Panc1 (cell line): ENCODE data around the gene RPS6KA1.

Experiments used
- POLR2AphosphoS5 ChIP-seq: IDR thresholded peaks from 2 replicates; pipeline ENCODE4 v1.6.1; 2012; ENCODE audit warnings: mild to moderate bottlenecking, low read depth, low read length, moderate library complexity
- SIN3A ChIP-seq: IDR thresholded peaks from 2 replicates; pipeline ENCODE4 v1.6.1; 2012; ENCODE audit warnings: low read depth, mild to moderate bottlenecking, low read length, moderate library complexity, borderline replicate concordance; ENCODE audit not compliant: insufficient read depth
- TF ChIP-seq, protein P1 (sequence below): fragments of 450-650 bp; IDR thresholded peaks from 2 replicates; pipeline ENCODE4 v1.5.1; 2017; ENCODE audit warnings: mild to moderate bottlenecking

DNA sequence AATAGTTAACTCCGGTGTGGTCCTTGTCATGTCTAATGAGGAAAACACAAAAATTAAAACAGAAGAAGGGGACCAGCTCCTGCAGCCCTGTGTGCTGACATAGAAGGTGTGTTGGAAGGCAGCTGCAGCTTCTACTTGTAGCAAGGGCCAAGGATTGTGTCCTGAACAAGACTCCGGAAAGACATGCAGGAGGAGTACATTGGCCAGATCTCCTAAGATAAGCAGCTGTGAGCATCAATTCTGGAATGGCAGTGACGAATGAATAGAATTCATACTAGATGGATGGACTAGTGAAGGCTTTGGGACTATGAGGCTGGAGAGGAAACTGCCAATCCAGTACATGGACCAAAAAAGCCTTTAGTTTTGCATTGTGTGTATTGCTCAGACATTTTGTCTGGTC lies 19.3 kb downstream of the RPS6KA1 start:
- TF ChIP-seq, protein P1, sequence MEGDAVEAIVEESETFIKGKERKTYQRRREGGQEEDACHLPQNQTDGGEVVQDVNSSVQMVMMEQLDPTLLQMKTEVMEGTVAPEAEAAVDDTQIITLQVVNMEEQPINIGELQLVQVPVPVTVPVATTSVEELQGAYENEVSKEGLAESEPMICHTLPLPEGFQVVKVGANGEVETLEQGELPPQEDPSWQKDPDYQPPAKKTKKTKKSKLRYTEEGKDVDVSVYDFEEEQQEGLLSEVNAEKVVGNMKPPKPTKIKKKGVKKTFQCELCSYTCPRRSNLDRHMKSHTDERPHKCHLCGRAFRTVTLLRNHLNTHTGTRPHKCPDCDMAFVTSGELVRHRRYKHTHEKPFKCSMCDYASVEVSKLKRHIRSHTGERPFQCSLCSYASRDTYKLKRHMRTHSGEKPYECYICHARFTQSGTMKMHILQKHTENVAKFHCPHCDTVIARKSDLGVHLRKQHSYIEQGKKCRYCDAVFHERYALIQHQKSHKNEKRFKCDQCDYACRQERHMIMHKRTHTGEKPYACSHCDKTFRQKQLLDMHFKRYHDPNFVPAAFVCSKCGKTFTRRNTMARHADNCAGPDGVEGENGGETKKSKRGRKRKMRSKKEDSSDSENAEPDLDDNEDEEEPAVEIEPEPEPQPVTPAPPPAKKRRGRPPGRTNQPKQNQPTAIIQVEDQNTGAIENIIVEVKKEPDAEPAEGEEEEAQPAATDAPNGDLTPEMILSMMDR, result no peak
- TF ChIP-seq POLR2AphosphoS5 (no peak), SIN3A (no peak)
